H1 (cell line): Measurements from ENCODE around the gene MED23. TPM values are rescaled to one million over a fixed set of nuclear protein-coding genes. Genes with fewer than 3 reads are reported as not detected.

Experiments
- CTCF ChIA-PET: fragments of 300-600 bp; sonication (Branson Sonifier 250); formaldehyde crosslinking; loops from one replicate; lab custom pipeline; 2021; ENCODE audit not compliant: partially characterized antibody; lab: Charles Lee
- POLR2A ChIA-PET: fragments of 300-600 bp; sonication (Branson Sonifier 250); formaldehyde crosslinking; loops from one replicate; lab custom pipeline; 2021; ENCODE audit warnings: inconsistent platforms; ENCODE audit not compliant: partially characterized antibody; lab: Charles Lee
- DNase-seq, 2 experiments: peaks; one replicate each; pipeline versions ENCODE4 v3.0.0 to v3.0.0-alpha.2; 2010 to 2022; ENCODE audit warnings: low spot score in 2 of 2, low read depth in 1 of 2, mixed read lengths in 1 of 2
- FAIRE-seq: peaks from 2 replicates; lab custom pipeline; 2011; peaks lifted over from hg19 to GRCh38; lab: Jason Lieb, UNC
- H2AFZ ChIP-seq: 2 replicates; pipeline ENCODE4 v1.8.1; 2012; ENCODE audit warnings: low read length, inconsistent platforms
- H2AK5ac ChIP-seq: 2 replicates; pipeline ENCODE4 v1.6.1; 2013; ENCODE audit warnings: low read depth, low read length
- H2BK120ac ChIP-seq: replicated peaks from 2 replicates; pipeline ENCODE3; 2013; ENCODE audit warnings: low read depth, low read length, inconsistent platforms
- H2BK12ac ChIP-seq: 2 replicates; pipeline ENCODE4 v1.6.1; 2013; ENCODE audit warnings: low read depth, low read length
- H2BK15ac ChIP-seq: 2 replicates; pipeline ENCODE4 v1.6.1; 2013; ENCODE audit warnings: low read length
- H2BK20ac ChIP-seq: 2 replicates; pipeline ENCODE4 v1.6.1; 2013; ENCODE audit warnings: low read length
- H2BK5ac ChIP-seq: 2 replicates; pipeline ENCODE4 v1.6.1; 2013; ENCODE audit warnings: low read depth, low read length
- H3K14ac ChIP-seq: 2 replicates; pipeline ENCODE4 v1.6.1; 2013; ENCODE audit warnings: inconsistent platforms; ENCODE audit not compliant: insufficient read length
- H3K18ac ChIP-seq: 2 replicates; pipeline ENCODE4 v1.6.1; 2013; ENCODE audit warnings: low read length; ENCODE audit errors: extremely low read depth
- H3K23ac ChIP-seq: 2 replicates; pipeline ENCODE4 v1.6.1; 2013; ENCODE audit warnings: inconsistent platforms; ENCODE audit not compliant: insufficient read length
- H3K23me2 ChIP-seq: 2 replicates; pipeline ENCODE4 v1.6.1; 2013; ENCODE audit warnings: low read depth, low read length
- H3K27ac ChIP-seq: 2 replicates; pipeline ENCODE4 v1.6.1; 2011; ENCODE audit warnings: low read depth, low read length, inconsistent platforms
- H3K27me3 ChIP-seq, 4 experiments: replicated peaks in 1 of 4; 1 replicate in 1 of 4; 2 replicates in 3 of 4; pipeline versions ENCODE4 v1.6.1 to v1.8.1; 2011 to 2013; ENCODE audit warnings: low read length in 3 of 4, mild to moderate bottlenecking in 3 of 4, inconsistent platforms in 2 of 4, mixed read lengths in 2 of 4, moderate library complexity in 1 of 4; ENCODE audit not compliant: control insufficient read depth in 3 of 4, insufficient read depth in 3 of 4; ENCODE audit errors: extremely low read depth in 1 of 4
- H3K36me3 ChIP-seq, 4 experiments: 2 replicates each; pipeline versions ENCODE4 v1.6.1 to v1.8.1; 2011 to 2013; ENCODE audit warnings: mild to moderate bottlenecking in 4 of 4, low read length in 3 of 4, moderate library complexity in 2 of 4, control low read depth in 1 of 4, inconsistent platforms in 1 of 4; ENCODE audit not compliant: insufficient read depth in 4 of 4, control insufficient read depth in 2 of 4
- H3K4ac ChIP-seq: replicated peaks from 2 replicates; pipeline ENCODE3; 2013; ENCODE audit warnings: low read length, low read depth, mixed read lengths, inconsistent platforms; ENCODE audit not compliant: insufficient read length
- H3K4me1 ChIP-seq, 4 experiments: replicated peaks in 1 of 4; 1 replicate in 1 of 4; 2 replicates in 3 of 4; pipeline versions ENCODE4 v1.6.1 to v1.8.1; 2011 to 2013; ENCODE audit warnings: low read length in 3 of 4, inconsistent platforms in 2 of 4, mixed read lengths in 1 of 4; ENCODE audit not compliant: insufficient read depth in 4 of 4, control insufficient read depth in 3 of 4
- H3K4me2 ChIP-seq, 2 experiments: 2 replicates each; pipeline versions ENCODE4 v1.6.1 to v1.8.1; 2011 to 2013; ENCODE audit warnings: low read depth in 2 of 2, low read length in 2 of 2, control low read depth in 1 of 2, inconsistent platforms in 1 of 2, mild to moderate bottlenecking in 1 of 2; ENCODE audit not compliant: insufficient read depth in 1 of 2
- H3K4me3 ChIP-seq, 4 experiments: fragments of 200-600, 300-600 bp in 1 of 4; sonication (generic), shearing (Covaris generic), sonication (Bioruptor Twin) in 1 of 4; 2 replicates each; pipeline versions ENCODE4 v1.5.1 to v1.8.1; 2011 to 2016; ENCODE audit warnings: low read length in 4 of 4, low read depth in 3 of 4, control low read depth in 2 of 4, inconsistent platforms in 2 of 4, mild to moderate bottlenecking in 2 of 4, mixed read lengths in 1 of 4, moderate library complexity in 1 of 4; ENCODE audit not compliant: insufficient read depth in 2 of 4; ENCODE audit errors: extremely low read depth in 1 of 4
- H3K56ac ChIP-seq: replicated peaks from 2 replicates; pipeline ENCODE3; 2013; ENCODE audit warnings: low read depth, mild to moderate bottlenecking, mixed read lengths, low read length, inconsistent platforms; ENCODE audit not compliant: insufficient read length
- H3K79me1 ChIP-seq: 2 replicates; pipeline ENCODE4 v1.6.1; 2013; ENCODE audit warnings: low read depth, low read length, control low read depth
- H3K79me2 ChIP-seq, 2 experiments: 2 replicates each; pipeline versions ENCODE4 v1.6.1 to v1.8.1; 2012 to 2013; ENCODE audit warnings: low read length in 2 of 2, mild to moderate bottlenecking in 2 of 2, inconsistent platforms in 1 of 2; ENCODE audit not compliant: insufficient read depth in 2 of 2, control insufficient read depth in 1 of 2
- H3K9ac ChIP-seq, 4 experiments: replicated peaks in 1 of 4; 1 replicate in 1 of 4; 2 replicates in 3 of 4; pipeline versions ENCODE4 v1.6.1 to v1.8.1; 2011 to 2013; ENCODE audit warnings: low read depth in 3 of 4, low read length in 3 of 4, control low read depth in 2 of 4, mild to moderate bottlenecking in 2 of 4, moderate library complexity in 2 of 4, inconsistent platforms in 1 of 4; ENCODE audit errors: extremely low read depth in 1 of 4
- H3K9me3 ChIP-seq, 2 experiments: 2 replicates each; pipeline versions ENCODE4 v1.6.1 to v1.8.1; 2012 to 2013; ENCODE audit warnings: mild to moderate bottlenecking in 2 of 2, moderate library complexity in 2 of 2, control low read depth in 1 of 2, inconsistent platforms in 1 of 2, low read depth in 1 of 2, low read length in 1 of 2, mixed read lengths in 1 of 2; ENCODE audit not compliant: insufficient read depth in 2 of 2
- H4K20me1 ChIP-seq, 2 experiments: replicated peaks in 1 of 2; 2 replicates each; pipeline versions ENCODE3 to v1.8.1; 2011 to 2013; ENCODE audit warnings: inconsistent platforms in 2 of 2, low read length in 2 of 2, mild to moderate bottlenecking in 1 of 2; ENCODE audit not compliant: insufficient read depth in 2 of 2, control insufficient read depth in 1 of 2
- H4K5ac ChIP-seq: 2 replicates; pipeline ENCODE4 v1.6.1; 2013; ENCODE audit warnings: low read length, low read depth, mixed read lengths, inconsistent platforms; ENCODE audit not compliant: insufficient read length
- H4K8ac ChIP-seq: 2 replicates; pipeline ENCODE4 v1.8.0; 2013; ENCODE audit warnings: mild to moderate bottlenecking, moderate library complexity, low read length, inconsistent platforms; ENCODE audit not compliant: insufficient read depth; ENCODE audit errors: extremely low read depth
- H4K91ac ChIP-seq: replicated peaks from 2 replicates; pipeline ENCODE3; 2013; ENCODE audit warnings: low read length, mixed read lengths, inconsistent platforms; ENCODE audit not compliant: insufficient read length
- SIRT6 ChIP-seq: IDR thresholded peaks from one replicate; pipeline ENCODE4 v1.7.1; 2012; ENCODE audit warnings: low read length, inconsistent platforms
- WGBS, 2 experiments: shearing (Covaris generic) in 1 of 2; methylation state at CpG; one replicate each; pipeline versions ENCODE4 v1.1.6 to v1.1.7; 2013 to 2015; ENCODE audit warnings: low lambda C conversion rate in 2 of 2, mixed read lengths in 2 of 2, inconsistent platforms in 1 of 2, low coverage in 1 of 2, missing lambda C conversion rate in 1 of 2; ENCODE audit not compliant: insufficient replicate concordance in 2 of 2, insufficient coverage in 1 of 2, insufficient read length in 1 of 2; ENCODE audit errors: extremely low coverage in 1 of 2, missing lambda C conversion rate in 1 of 2; 5-methylcytosine and 5-hydroxymethylcytosine counted together
- polyA plus RNA-seq, 7 experiments: library from polyadenylated mRNA; depleted of rRNA in 3 of 7; stranded (reverse) in 5 of 7; unstranded in 2 of 7; fragments of >200 nt in 5 of 7; fragments of 200-250 nt in 2 of 7; gene quantifications; 1 replicate in 5 of 7; 2 replicates in 1 of 7; 4 replicates in 1 of 7; pipeline versions ENCODE4 v1.2.1 to v1.2.3, GENCODE V29; 2011 to 2013; ENCODE audit warnings: missing spikeins in 2 of 7, mixed read lengths in 2 of 7
- total RNA-seq: library from RNA; stranded (reverse); fragmentation: NEBNext Ultra II Directional; extraction: Animal tissue kit (Norgen Biotek cat#: 25700); gene quantifications from 2 replicates; pipeline ENCODE4 v1.2.1, GENCODE V29; 2021
- TF ChIP-seq, protein P1 (sequence below): IDR thresholded peaks from 2 replicates; pipeline ENCODE4 v1.6.1; 2011; ENCODE audit warnings: low read depth, mild to moderate bottlenecking, low read length; ENCODE audit not compliant: insufficient read depth

MED23 gene
- total and polyA plus RNA-seq, 2 of the 8 experiments (the other 6 are each of a cell fraction or from before 2014, with no cell fraction given) = 10.5 to 13.0 TPM

DNA sequence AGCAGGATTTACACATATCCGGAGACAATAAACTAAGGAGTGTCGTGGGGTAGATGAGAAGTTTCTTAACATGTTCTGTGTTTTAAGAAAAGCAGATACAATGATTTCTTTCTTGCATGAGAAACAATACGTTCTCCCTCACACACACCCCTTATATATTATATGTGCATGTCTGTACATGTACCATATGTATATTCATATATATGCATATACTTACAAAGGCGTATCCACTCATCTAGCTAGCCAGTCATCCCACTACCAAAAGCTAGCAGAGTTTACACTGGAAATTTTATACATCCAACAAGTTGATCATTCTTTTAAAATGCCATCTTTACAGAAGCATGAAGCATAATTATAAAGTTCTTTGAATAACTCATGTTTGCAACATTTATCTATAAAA is 40.1 kb downstream of the MED23 start:
- H3K36me3 ChIP-seq = peaks cover 0 to 48% (median 20%) of the 10 kb centered on the region in 4 experiments; a peak in 6 of 8 replicates
- H3K23me2 ChIP-seq = no peaks in the 10 kb centered on the region
- H2BK120ac ChIP-seq = no peak overlapping the region
- H4K5ac ChIP-seq = no peak overlapping the region
- FAIRE-seq (no peak), DNase-seq (no peak)
- no peak overlapping the region for H2BK12ac ChIP-seq
- no peak overlapping the region for H2AFZ ChIP-seq
- no peak overlapping the region for H3K4me2 ChIP-seq
- TF ChIP-seq, protein P1, sequence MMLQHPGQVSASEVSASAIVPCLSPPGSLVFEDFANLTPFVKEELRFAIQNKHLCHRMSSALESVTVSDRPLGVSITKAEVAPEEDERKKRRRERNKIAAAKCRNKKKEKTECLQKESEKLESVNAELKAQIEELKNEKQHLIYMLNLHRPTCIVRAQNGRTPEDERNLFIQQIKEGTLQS = no peak
- TF ChIP-seq SIRT6 = no peak
- H3K79me2 ChIP-seq = no peaks in the 10 kb centered on the region
- H2BK5ac ChIP-seq = no peak overlapping the region
- H3K18ac ChIP-seq = no peak overlapping the region
- no peak overlapping the region for H3K9ac ChIP-seq
- H3K4me3 ChIP-seq = no peak overlapping the region
- no peak overlapping the region for H4K8ac ChIP-seq
- H2BK15ac ChIP-seq = no peak overlapping the region
- CTCF ChIA-PET = interaction anchor here (0.9 kb wide), 1 partner anchor 12 kb away, joined by 3 read pairs; no protein-coding TSS in a partner anchor
- 87% methylated on average over 4 of the region's 4 CpGs; no CpG with 5 or more reads in 1 of the 2 experiments for WGBS, 2 experiments
- no peak overlapping the region for H3K27ac ChIP-seq
- no peak overlapping the region for H2BK20ac ChIP-seq
- no peak overlapping the region for H3K4ac ChIP-seq
- no peaks in the 10 kb centered on the region for H3K27me3 ChIP-seq
- H3K79me1 ChIP-seq = no peaks in the 10 kb centered on the region
- no peak overlapping the region for H3K56ac ChIP-seq
- H3K4me1 ChIP-seq = no peaks in the 10 kb centered on the region
- H4K91ac ChIP-seq = no peak overlapping the region
- H3K14ac ChIP-seq = no peak overlapping the region
- H4K20me1 ChIP-seq = no peaks in the 10 kb centered on the region
- no peak overlapping the region for H3K23ac ChIP-seq
- no peaks in the 10 kb centered on the region for H3K9me3 ChIP-seq
- POLR2A ChIA-PET = no interaction called here
- no peak overlapping the region for H2AK5ac ChIP-seq
